Caco-2 (cell line): ENCODE data around the gene CCDC195. TPM values are rescaled to one million over a fixed set of nuclear protein-coding genes. Genes with fewer than 3 reads are reported as not detected.

Experiments
- BruUV-seq: library from RNA; stranded (reverse); fragments of 400-500 nt; replicated peaks from 2 replicates; lab custom pipeline; 2021; lab: Mats Ljungman, UMichigan
- CTCF ChIA-PET: fragments of 300-600 bp; sonication (Branson Sonifier 250); formaldehyde crosslinking; loops from one replicate; lab custom pipeline; 2022; ENCODE audit warnings: antibody characterized with exemption; lab: Charles Lee
- POLR2A ChIA-PET: fragments of 300-600 bp; sonication (Branson Sonifier 250); formaldehyde crosslinking; loops from one replicate; lab custom pipeline; 2022; ENCODE audit warnings: antibody characterized with exemption; lab: Charles Lee
- DNase-seq, 2 experiments: peaks; one replicate each; pipeline versions ENCODE4 v3.0.0 to v3.0.0-alpha.2; 2020 to 2022
- H3K27me3 ChIP-seq: replicated peaks from 2 replicates; pipeline ENCODE4 v1.6.0; 2011; ENCODE audit warnings: low read length; ENCODE audit not compliant: control insufficient read depth, insufficient read depth
- H3K36me3 ChIP-seq: 2 replicates; pipeline ENCODE4 v1.5.1; 2011; ENCODE audit warnings: low read length; ENCODE audit not compliant: control insufficient read depth, insufficient read depth
- H3K4me1 ChIP-seq: fragments of 250-450 bp; sonication (Bioruptor Pico); 2 replicates; pipeline ENCODE4 v1.5.1; 2020; ENCODE audit warnings: mild to moderate bottlenecking
- H3K4me3 ChIP-seq: 2 replicates; pipeline ENCODE4 v1.5.1; 2011; ENCODE audit warnings: low read depth, mild to moderate bottlenecking, control low read depth, low read length
- H3K9me3 ChIP-seq: fragments of 250-450 bp; sonication (Bioruptor Pico); 2 replicates; pipeline ENCODE4 v1.5.1; 2020; ENCODE audit warnings: mild to moderate bottlenecking, moderate library complexity
- H3K27ac Mint-ChIP-seq: one replicate; pipeline ENCODE4 v1.8.0; 2022; ENCODE audit warnings: mixed read lengths; ENCODE audit not compliant: unreplicated experiment
- H3K27me3 Mint-ChIP-seq: one replicate; pipeline ENCODE4 v1.8.0; 2022; ENCODE audit warnings: mixed read lengths; ENCODE audit not compliant: insufficient read depth, unreplicated experiment
- H3K36me3 Mint-ChIP-seq: one replicate; pipeline ENCODE4 v1.8.0; 2022; ENCODE audit warnings: mild to moderate bottlenecking, mixed read lengths; ENCODE audit not compliant: insufficient read depth, unreplicated experiment
- H3K4me1 Mint-ChIP-seq: one replicate; pipeline ENCODE4 v1.8.0; 2022; ENCODE audit warnings: low read depth, mixed read lengths; ENCODE audit not compliant: unreplicated experiment
- H3K4me3 Mint-ChIP-seq: one replicate; pipeline ENCODE4 v1.8.0; 2022; ENCODE audit warnings: mild to moderate bottlenecking, moderate library complexity, mixed read lengths; ENCODE audit not compliant: unreplicated experiment
- H3K9me3 Mint-ChIP-seq: one replicate; pipeline ENCODE4 v1.8.0; 2022; ENCODE audit warnings: mixed read lengths; ENCODE audit not compliant: unreplicated experiment
- CTCF ChIP-seq, 2 experiments: fragments of 200-600 bp in 1 of 2; IDR thresholded peaks; 1 replicate in 1 of 2; 2 replicates in 1 of 2; pipeline versions ENCODE4 v1.5.1 to v1.8.0; 2011 to 2022; ENCODE audit warnings: antibody characterized with exemption in 1 of 2, control low read depth in 1 of 2, inconsistent platforms in 1 of 2, low read depth in 1 of 2, low read length in 1 of 2, mild to moderate bottlenecking in 1 of 2, moderate library complexity in 1 of 2; ENCODE audit not compliant: insufficient read depth in 1 of 2, severe bottlenecking in 1 of 2, unreplicated experiment in 1 of 2
- intact Hi-C: fragments of 100-400 bp; cut with micrococcal nuclease; formaldehyde crosslinking; loops from one replicate; pipeline ENCODE4 v1.10.0; 2022; ENCODE audit not compliant: unreplicated experiment
- total RNA-seq: library from RNA; stranded (reverse); gene quantifications from 2 replicates; pipeline ENCODE4 v1.2.3, GENCODE V29; 2022

CCDC195 gene
- total RNA-seq, 1 experiment from 2014 or later: not detected

GRCh38 chr2:224690868-224691267 lies 25.3 kb downstream of the CCDC195 start:
- no peak for TF ChIP-seq CTCF (IDR thresholded peaks at IDR 0.05; ENCODE audit: insufficient read depth in 1 of 2, low read depth in 1 of 2, low read length in 1 of 2, severe bottlenecking in 1 of 2, unreplicated experiment in 1 of 2)
- POLR2A ChIA-PET: no interaction called here
- no peaks in the 10 kb centered on the region for H3K27me3 Mint-ChIP-seq
- no peaks in the 10 kb centered on the region for H3K4me1 Mint-ChIP-seq
- no peak overlapping the region for H3K27ac Mint-ChIP-seq
- Histone ChIP-seq H3K27me3 (no peaks in the 10 kb centered on the region), H3K4me3 (no peak overlapping the region), H3K9me3 (no peaks in the 10 kb centered on the region), H3K36me3 (no peaks in the 10 kb centered on the region), H3K4me1 (no peaks in the 10 kb centered on the region)
- no peak overlapping the region for H3K4me3 Mint-ChIP-seq
- CTCF ChIA-PET: no interaction called here
- no peaks in the 10 kb centered on the region for H3K9me3 Mint-ChIP-seq
- DNase-seq: no peak
- intact Hi-C loops: no loop called here
- no peaks in the 10 kb centered on the region for H3K36me3 Mint-ChIP-seq
- BruUV-seq: no TSS peak

- no TSS peak for BruUV-seq
- H3K9me3 Mint-ChIP-seq: no peaks in the 10 kb centered on the region
- Histone ChIP-seq H3K36me3 (no peaks in the 10 kb centered on the region), H3K4me1 (no peaks in the 10 kb centered on the region), H3K4me3 (no peak overlapping the region), H3K9me3 (no peaks in the 10 kb centered on the region), H3K27me3 (no peaks in the 10 kb centered on the region)
- H3K27me3 Mint-ChIP-seq: no peaks in the 10 kb centered on the region
- CTCF ChIA-PET: no interaction called here
- H3K4me1 Mint-ChIP-seq: no peaks in the 10 kb centered on the region
- H3K4me3 Mint-ChIP-seq: no peak overlapping the region
- TF ChIP-seq CTCF (IDR thresholded peaks at IDR 0.05; ENCODE audit: insufficient read depth in 1 of 2, low read depth in 1 of 2, low read length in 1 of 2, severe bottlenecking in 1 of 2, unreplicated experiment in 1 of 2): no peak
- POLR2A ChIA-PET: no interaction called here
- no peaks in the 10 kb centered on the region for H3K36me3 Mint-ChIP-seq
- H3K27ac Mint-ChIP-seq: no peak overlapping the region
- no peak for DNase-seq
- intact Hi-C loops: no loop called here
Measured at GRCh38 chr2:224689539-224689938, 26.6 kb downstream of the CCDC195 start.

GRCh38 chr2:224688997-224689396 lies 27.2 kb downstream of the CCDC195 start:
- H3K4me3 ChIP-seq: no peak overlapping the region
- intact Hi-C loops: no loop called here
- no peaks in the 10 kb centered on the region for H3K4me1 ChIP-seq
- Mint-ChIP-seq H3K4me1 (no peaks in the 10 kb centered on the region), H3K36me3 (no peaks in the 10 kb centered on the region), H3K27ac (no peak overlapping the region), H3K4me3 (no peak overlapping the region), H3K27me3 (no peaks in the 10 kb centered on the region), H3K9me3 (no peaks in the 10 kb centered on the region)
- CTCF ChIA-PET: no interaction called here
- no peak for DNase-seq
- no peaks in the 10 kb centered on the region for H3K36me3 ChIP-seq
- POLR2A ChIA-PET: no interaction called here
- H3K27me3 ChIP-seq: no peaks in the 10 kb centered on the region
- no peaks in the 10 kb centered on the region for H3K9me3 ChIP-seq
- TF ChIP-seq CTCF (IDR thresholded peaks at IDR 0.05; ENCODE audit: insufficient read depth in 1 of 2, low read depth in 1 of 2, low read length in 1 of 2, severe bottlenecking in 1 of 2, unreplicated experiment in 1 of 2): no peak
- BruUV-seq: no TSS peak
